BLaER1 treated with 17β-estradiol and CSF1 and Interleukin-3, amounts not matched to agents 10 nM and 100 nM (cell line): ENCODE results near the gene TMEM263.

Experiments used
- H3K27ac ChIP-seq, 11 experiments: shearing (Covaris generic); formaldehyde crosslinking; 2 replicates each; pipeline ENCODE4 v1.8.1; 2022
- H3K27me3 ChIP-seq, 11 experiments: shearing (Covaris generic); formaldehyde crosslinking; 2 replicates each; pipeline ENCODE4 v1.8.1; 2022
- H3K36me3 ChIP-seq, 11 experiments: shearing (Covaris generic); formaldehyde crosslinking; 2 replicates each; pipeline ENCODE4 v1.8.1; 2022
- H3K4me1 ChIP-seq, 10 experiments: shearing (Covaris generic); formaldehyde crosslinking; 2 replicates each; pipeline ENCODE4 v1.8.1; 2022
- H3K4me2 ChIP-seq, 11 experiments: shearing (Covaris generic); formaldehyde crosslinking; 2 replicates each; pipeline ENCODE4 v1.8.1; 2022
- H3K4me3 ChIP-seq, 10 experiments: shearing (Covaris generic); formaldehyde crosslinking; 2 replicates each; pipeline ENCODE4 v1.8.1; 2022
- H3K9ac ChIP-seq, 11 experiments: shearing (Covaris generic); formaldehyde crosslinking; 2 replicates each; pipeline ENCODE4 v1.8.1; 2022
- H3K9me3 ChIP-seq, 11 experiments: shearing (Covaris generic); formaldehyde crosslinking; replicated peaks in 1 of 11; 2 replicates each; pipeline ENCODE4 v1.8.1; 2022
- H4K20me1 ChIP-seq, 11 experiments: shearing (Covaris generic); formaldehyde crosslinking; 2 replicates each; pipeline ENCODE4 v1.8.1; 2022
- Cebpa-rat ChIP-seq, 11 experiments: shearing (Covaris generic); IDR thresholded peaks; 2 replicates each; pipeline ENCODE4 v1.8.1; 2022

Gene TMEM263

DNA sequence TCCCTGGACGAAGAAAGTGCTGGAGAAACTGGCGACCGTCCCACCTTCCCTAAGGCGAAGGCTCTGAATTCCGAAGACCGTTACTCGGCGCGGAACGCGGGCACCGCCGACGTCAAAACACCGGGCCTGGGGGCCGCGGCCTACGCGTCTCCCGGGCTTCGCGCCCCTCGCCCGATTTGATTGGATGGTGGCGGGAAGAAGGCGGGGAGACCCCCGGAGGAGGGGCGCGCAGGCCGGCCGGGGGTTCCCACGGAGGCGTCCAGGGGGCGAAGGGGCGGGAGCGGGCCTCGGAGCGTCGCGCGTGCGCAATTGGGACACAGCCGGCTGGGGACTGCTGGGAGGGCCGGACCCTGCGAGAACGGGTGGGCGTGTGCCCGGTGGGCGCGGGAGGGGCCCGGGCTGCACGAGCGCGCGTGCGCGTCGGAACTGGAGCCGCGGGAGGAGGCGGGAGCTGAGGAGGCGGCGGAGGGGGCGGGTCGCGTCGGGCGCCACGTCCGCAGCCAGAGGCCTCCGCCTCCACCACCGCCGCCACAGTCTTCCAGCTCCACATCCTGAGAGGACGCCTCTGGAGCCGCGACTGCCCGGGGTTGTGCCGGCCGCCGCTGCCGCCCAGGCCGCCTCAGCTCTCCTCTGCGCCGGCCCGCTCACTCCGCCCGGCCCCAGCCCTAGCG is at the start of gene TMEM263:
TMEM263 (plus strand) TSS at position 531 of the 671 bp plus-strand sequence. CDS start 11,210 bp downstream, outside the sequence.
- Histone ChIP-seq H3K4me2 (peak within 1 kb of the TSS; percentile 64 to 93 (median 89)), H3K4me1 (peaks cover 24 to 36% (median 31%) of the 10 kb centered on the region in 10 experiments), H3K27me3 (no peaks in the 10 kb centered on the region), H3K4me3 (peak within 1 kb of the TSS; percentile 87 to 95 (median 92)), H3K9ac (peak within 1 kb of the TSS; percentile 91 to 96 (median 93)), H3K9me3 (peaks cover 0 to 12% (median 3%) of the 10 kb centered on the region in 11 experiments; a peak in 9 of 22 replicates), H4K20me1 (peaks cover 0 to 31% (median 7%) of the 10 kb centered on the region in 11 experiments; a peak in 11 of 22 replicates), H3K36me3 (peaks cover 2 to 20% (median 8%) of the 10 kb centered on the region in 11 experiments; a peak in 14 of 22 replicates), H3K27ac (peak within 1 kb of the TSS; percentile 80 to 95 (median 90))
- TF ChIP-seq Cebpa-rat (IDR thresholded peaks at IDR 0.05): no peak

DNA sequence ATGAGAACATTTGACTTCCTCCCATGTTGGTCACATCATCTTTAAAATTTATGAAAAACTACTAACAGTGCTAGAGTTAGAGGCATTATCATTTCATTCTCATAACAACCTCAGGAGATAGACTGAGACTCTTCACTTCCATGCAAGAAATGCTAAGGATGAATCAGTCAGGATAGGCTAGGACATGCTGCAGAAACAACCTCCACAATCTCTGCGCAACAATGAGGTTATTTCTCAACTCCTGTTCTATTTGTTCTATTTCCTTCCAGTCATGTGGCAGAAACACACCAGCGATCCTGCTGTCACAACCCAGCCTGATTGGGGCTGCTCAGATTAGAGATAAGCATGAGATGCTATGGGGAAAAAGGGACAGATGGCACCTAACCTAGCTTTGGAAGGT is 49.0 kb upstream of the TMEM263 start:
- peaks cover 0 to 99% (median 32%) of the 10 kb centered on the region in 11 experiments; a peak in 12 of 22 replicates for H3K27me3 ChIP-seq
- H3K4me3 ChIP-seq: no peak overlapping the region
- no peak overlapping the region for H3K27ac ChIP-seq
- TF ChIP-seq Cebpa-rat (IDR thresholded peaks at IDR 0.05): no peak
- H3K36me3 ChIP-seq: no peaks in the 10 kb centered on the region
- H3K9ac ChIP-seq: no peak overlapping the region
- peaks cover 0 to 7% (median 0%) of the 10 kb centered on the region in 11 experiments; a peak in 4 of 22 replicates for H3K9me3 ChIP-seq
- peaks cover 0 to 79% (median 5%) of the 10 kb centered on the region in 11 experiments; a peak in 10 of 22 replicates for H4K20me1 ChIP-seq
- no peak overlapping the region for H3K4me2 ChIP-seq
- peaks cover 11 to 46% (median 22%) of the 10 kb centered on the region in 10 experiments; a peak in 19 of 20 replicates for H3K4me1 ChIP-seq

DNA sequence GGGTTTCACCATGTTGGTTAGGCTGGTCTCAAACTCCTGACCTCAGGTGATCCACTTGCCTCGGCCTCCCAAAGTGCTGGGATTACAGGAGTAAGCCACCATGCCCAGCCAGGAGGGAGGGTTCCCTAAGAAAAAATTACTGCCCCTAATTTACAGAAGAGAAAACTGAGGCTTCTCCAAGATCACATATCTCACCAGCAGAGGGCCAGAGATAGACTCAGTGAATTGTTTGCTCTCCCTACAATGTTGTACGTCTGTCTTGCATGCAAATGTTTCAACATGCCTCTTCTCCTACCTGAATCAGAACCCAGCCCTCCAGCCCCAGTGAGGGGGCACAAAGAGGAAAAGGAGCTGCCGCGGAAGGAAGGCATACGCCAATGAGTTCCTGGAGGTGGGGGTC is 48.3 kb upstream of the TMEM263 start:
- Histone ChIP-seq H3K4me1 (peaks cover 13 to 47% (median 22%) of the 10 kb centered on the region in 10 experiments; a peak in 19 of 20 replicates), H4K20me1 (peaks cover 0 to 81% (median 5%) of the 10 kb centered on the region in 11 experiments; a peak in 10 of 22 replicates), H3K27ac (no peak overlapping the region), H3K4me2 (peak overlapping the region in 5 of 11 experiments; percentile 43 to 77 (median 53); a peak in 8 of 22 replicates), H3K9me3 (peaks cover 0 to 7% (median 0%) of the 10 kb centered on the region in 11 experiments; a peak in 4 of 22 replicates), H3K9ac (no peak overlapping the region), H3K36me3 (no peaks in the 10 kb centered on the region), H3K4me3 (no peak overlapping the region), H3K27me3 (peaks cover 0 to 99% (median 35%) of the 10 kb centered on the region in 11 experiments; a peak in 13 of 22 replicates)
- no peak for TF ChIP-seq Cebpa-rat (IDR thresholded peaks at IDR 0.05)

DNA sequence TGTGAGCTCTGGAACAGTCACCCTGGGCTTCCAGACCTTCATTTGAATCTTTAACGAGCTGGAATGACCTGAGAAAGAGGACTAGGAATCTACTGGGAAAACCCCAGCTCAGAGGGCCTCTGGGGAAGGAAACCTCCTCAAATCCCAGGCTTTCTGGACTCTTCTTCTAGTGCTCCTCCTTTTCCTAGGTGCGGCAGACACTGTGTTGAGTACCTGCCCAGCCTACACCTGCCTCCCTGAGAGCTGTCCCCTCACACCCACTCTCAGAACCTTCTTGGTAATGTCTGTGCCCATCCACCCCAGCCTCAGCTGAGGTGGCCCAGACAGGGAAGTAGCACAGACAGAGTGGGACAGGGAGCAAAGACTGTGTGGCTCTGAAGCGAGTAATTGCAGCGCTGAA is 47.9 kb upstream of the TMEM263 start:
- H3K4me1 ChIP-seq: peaks cover 13 to 47% (median 22%) of the 10 kb centered on the region in 10 experiments; a peak in 19 of 20 replicates
- peaks cover 0 to 7% (median 0%) of the 10 kb centered on the region in 11 experiments; a peak in 4 of 22 replicates for H3K9me3 ChIP-seq
- peaks cover 0 to 99% (median 35%) of the 10 kb centered on the region in 11 experiments; a peak in 13 of 22 replicates for H3K27me3 ChIP-seq
- no peak overlapping the region for H3K9ac ChIP-seq
- peak overlapping the region in 6 of 11 experiments; percentile 32 to 77 (median 50); a peak in 9 of 22 replicates for H3K4me2 ChIP-seq
- H3K27ac ChIP-seq: no peak overlapping the region
- H4K20me1 ChIP-seq: peaks cover 0 to 83% (median 5%) of the 10 kb centered on the region in 11 experiments; a peak in 10 of 22 replicates
- no peak for TF ChIP-seq Cebpa-rat (IDR thresholded peaks at IDR 0.05)
- no peaks in the 10 kb centered on the region for H3K36me3 ChIP-seq
- no peak overlapping the region for H3K4me3 ChIP-seq

GRCh38 chr12:106908561-106908960 is 47.1 kb upstream of the TMEM263 start:
- no peak for TF ChIP-seq Cebpa-rat (IDR thresholded peaks at IDR 0.05)
- Histone ChIP-seq H4K20me1 (peaks cover 0 to 83% (median 5%) of the 10 kb centered on the region in 11 experiments; a peak in 10 of 22 replicates), H3K4me3 (no peak overlapping the region), H3K36me3 (no peaks in the 10 kb centered on the region), H3K4me1 (peaks cover 13 to 44% (median 21%) of the 10 kb centered on the region in 10 experiments; a peak in 19 of 20 replicates), H3K9ac (no peak overlapping the region), H3K27ac (no peak overlapping the region), H3K27me3 (peaks cover 0 to 99% (median 34%) of the 10 kb centered on the region in 11 experiments; a peak in 12 of 22 replicates), H3K4me2 (peak overlapping the region in 6 of 11 experiments; percentile 32 to 77 (median 50); a peak in 12 of 22 replicates), H3K9me3 (peaks cover 0 to 7% (median 0%) of the 10 kb centered on the region in 11 experiments; a peak in 4 of 22 replicates)

GRCh38 chr12:106910202-106910601 is 45.5 kb upstream of the TMEM263 start:
- H3K9ac ChIP-seq: no peak overlapping the region
- peaks cover 0 to 99% (median 30%) of the 10 kb centered on the region in 11 experiments; a peak in 12 of 22 replicates for H3K27me3 ChIP-seq
- TF ChIP-seq Cebpa-rat (IDR thresholded peaks at IDR 0.05): no peak
- H3K36me3 ChIP-seq: no peaks in the 10 kb centered on the region
- no peak overlapping the region for H3K4me3 ChIP-seq
- peaks cover 0 to 95% (median 5%) of the 10 kb centered on the region in 11 experiments; a peak in 10 of 22 replicates for H4K20me1 ChIP-seq
- peaks cover 0 to 7% (median 0%) of the 10 kb centered on the region in 11 experiments; a peak in 4 of 22 replicates for H3K9me3 ChIP-seq
- H3K4me2 ChIP-seq: peak overlapping the region in 10 of 11 experiments; percentile 5 to 77 (median 53); a peak in 19 of 22 replicates
- H3K4me1 ChIP-seq: peaks cover 14 to 49% (median 23%) of the 10 kb centered on the region in 10 experiments; a peak in 19 of 20 replicates
- H3K27ac ChIP-seq: no peak overlapping the region

- TF ChIP-seq Cebpa-rat (IDR thresholded peaks at IDR 0.05): no peak
- Histone ChIP-seq H3K27ac (no peak overlapping the region), H3K4me3 (no peak overlapping the region), H3K9me3 (peaks cover 0 to 4% (median 0%) of the 10 kb centered on the region in 11 experiments; a peak in 4 of 22 replicates), H3K4me1 (peaks cover 14 to 49% (median 23%) of the 10 kb centered on the region in 10 experiments; a peak in 19 of 20 replicates), H3K9ac (no peak overlapping the region), H3K4me2 (peak overlapping the region in 10 of 11 experiments; percentile 1 to 77 (median 49); a peak in 16 of 22 replicates), H3K27me3 (peaks cover 0 to 99% (median 27%) of the 10 kb centered on the region in 11 experiments; a peak in 12 of 22 replicates), H4K20me1 (peaks cover 0 to 92% (median 5%) of the 10 kb centered on the region in 11 experiments; a peak in 10 of 22 replicates), H3K36me3 (no peaks in the 10 kb centered on the region)
These were observed 44.1 kb upstream of the TMEM263 start for GRCh38 chr12:106911581-106911980.

- no peak for TF ChIP-seq Cebpa-rat (IDR thresholded peaks at IDR 0.05)
- no peaks in the 10 kb centered on the region for H3K36me3 ChIP-seq
These were observed 42.3 kb upstream of the TMEM263 start for GRCh38 chr12:106913456-106913855.

More at GRCh38 chr12:106913456-106913855, 42.3 kb upstream of the TMEM263 start:
- Histone ChIP-seq H3K4me1 (peaks cover 13 to 39% (median 20%) of the 10 kb centered on the region in 10 experiments; a peak in 19 of 20 replicates), H3K9ac (no peak overlapping the region), H3K27ac (no peak overlapping the region), H3K4me3 (no peak overlapping the region), H3K9me3 (no peaks in the 10 kb centered on the region; a peak in 1 of 22 replicates), H3K27me3 (peaks cover 0 to 99% (median 19%) of the 10 kb centered on the region in 11 experiments; a peak in 13 of 22 replicates), H3K4me2 (no peak overlapping the region), H4K20me1 (peaks cover 0 to 81% (median 5%) of the 10 kb centered on the region in 11 experiments; a peak in 10 of 22 replicates)
